Endodermal cell (in vitro differentiated cells): Measurements from ENCODE around the gene SUSD3. TPM values are rescaled to one million over a fixed set of nuclear protein-coding genes. Genes with fewer than 3 reads are reported as not detected.
A peak's percentile ranks its signal among the peaks of the same experiment; 100 is the strongest.

Source experiments
- DNase-seq: peaks from one replicate; pipeline ENCODE4 v3.0.0-alpha.2; 2017
- H3K27ac ChIP-seq: 2 replicates; pipeline ENCODE4 v1.5.1; 2013; ENCODE audit warnings: mild to moderate bottlenecking, low read depth, low read length, moderate library complexity
- H3K27me3 ChIP-seq: 2 replicates; pipeline ENCODE4 v1.6.1; 2013; ENCODE audit warnings: mild to moderate bottlenecking, low read length, moderate library complexity; ENCODE audit not compliant: insufficient read depth, control insufficient read depth, poor library complexity, severe bottlenecking
- H3K36me3 ChIP-seq: 2 replicates; pipeline ENCODE4 v1.7.0; 2013; ENCODE audit warnings: mild to moderate bottlenecking, low read length, moderate library complexity; ENCODE audit not compliant: control insufficient read depth, insufficient read depth
- H3K4me1 ChIP-seq: one replicate; pipeline ENCODE4 v1.7.0; 2013; ENCODE audit warnings: low read length; ENCODE audit not compliant: control insufficient read depth, insufficient read depth
- H3K4me3 ChIP-seq: 2 replicates; pipeline ENCODE4 v1.5.1; 2013; ENCODE audit warnings: mild to moderate bottlenecking, low read length, moderate library complexity
- H3K9ac ChIP-seq: 2 replicates; pipeline ENCODE4 v1.6.1; 2013; ENCODE audit warnings: mild to moderate bottlenecking, low read length, moderate library complexity; ENCODE audit not compliant: poor library complexity, severe bottlenecking; ENCODE audit errors: extremely low read depth
- H3K9me3 ChIP-seq: 2 replicates; pipeline ENCODE4 v1.6.1; 2013; ENCODE audit warnings: mild to moderate bottlenecking, low read length, moderate library complexity; ENCODE audit not compliant: control insufficient read depth
- H3K27ac Mint-ChIP-seq: 2 replicates; pipeline ENCODE4 v1.8.0; 2020; ENCODE audit warnings: mixed read lengths
- H3K27me3 Mint-ChIP-seq: 2 replicates; pipeline ENCODE4 v1.8.0; 2021; ENCODE audit warnings: mild to moderate bottlenecking, mixed read lengths; ENCODE audit not compliant: insufficient read depth
- H3K36me3 Mint-ChIP-seq: 2 replicates; pipeline ENCODE4 v1.8.0; 2020; ENCODE audit warnings: low read depth, mixed read lengths
- H3K4me1 Mint-ChIP-seq: 2 replicates; pipeline ENCODE4 v1.8.0; 2020; ENCODE audit warnings: mixed read lengths
- H3K4me3 Mint-ChIP-seq: 2 replicates; pipeline ENCODE4 v1.8.0; 2020; ENCODE audit warnings: mild to moderate bottlenecking, moderate library complexity, mixed read lengths
- H3K9me3 Mint-ChIP-seq: 2 replicates; pipeline ENCODE4 v1.8.0; 2020; ENCODE audit warnings: mild to moderate bottlenecking, mixed read lengths
- WGBS, 2 experiments: methylation state at CpG; one replicate each; pipeline versions ENCODE4 v1.1.5 to v1.1.7; 2013; ENCODE audit warnings: missing lambda C conversion rate in 2 of 2, mixed read lengths in 1 of 2; ENCODE audit not compliant: insufficient coverage in 1 of 2, insufficient read length in 1 of 2; 5-methylcytosine and 5-hydroxymethylcytosine counted together
- total RNA-seq, 2 donors: library from RNA; stranded (reverse); fragmentation: NEBNext Ultra II Directional in 1 of 2; extraction: Animal tissue kit (Norgen Biotek cat#: 25700) in 1 of 2; gene quantifications; 2 replicates in 1 of 2; 3 replicates in 1 of 2; pipeline ENCODE4 v1.2.1, GENCODE V29; 2021
- TF ChIP-seq, protein P1 (sequence below): fragments of 200-600 bp; sonication (generic); conservative IDR thresholded peaks from 2 replicates; pipeline ENCODE4 v1.5.0; 2021; ENCODE audit warnings: antibody characterized with exemption, mild to moderate bottlenecking

Gene SUSD3
- total RNA-seq, 2 donors from 2014 or later = 5.1 to 5.9 TPM

DNA sequence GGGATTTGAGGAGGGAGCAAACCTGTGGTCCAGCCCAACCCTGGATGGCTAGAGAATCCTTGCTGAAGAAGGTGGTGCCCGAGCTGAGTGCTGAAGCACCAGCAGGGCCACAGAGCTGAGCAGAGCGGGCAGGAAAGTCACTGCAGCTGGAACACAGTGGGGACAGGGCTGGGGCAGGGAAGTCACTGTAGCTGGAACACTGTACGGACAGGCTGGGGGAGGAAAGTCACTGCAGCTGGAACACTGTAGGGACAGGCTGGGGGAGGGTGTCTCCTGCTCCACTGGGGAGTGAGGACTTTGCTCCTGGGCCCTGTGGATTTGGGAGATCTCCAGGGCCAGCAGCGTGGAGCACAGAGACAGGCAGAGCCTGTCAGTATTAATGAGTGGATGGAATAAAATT lies 9.0 kb upstream of the SUSD3 start:
- Histone ChIP-seq H3K36me3 (no peaks in the 10 kb centered on the region), H3K27ac (no peak overlapping the region), H3K9ac (no peak overlapping the region), H3K9me3 (no peaks in the 10 kb centered on the region), H3K27me3 (no peaks in the 10 kb centered on the region), H3K4me3 (no peak overlapping the region), H3K4me1 (peaks cover 5% of the 10 kb centered on the region)
- peaks cover 2% of the 10 kb centered on the region for H3K9me3 Mint-ChIP-seq
- H3K27me3 Mint-ChIP-seq = no peaks in the 10 kb centered on the region
- WGBS, 2 experiments = 89 to 93% methylated on average over 4 of the region's 4 CpGs
- H3K36me3 Mint-ChIP-seq = no peaks in the 10 kb centered on the region
- H3K27ac Mint-ChIP-seq = peak overlapping the region; percentile 31
- H3K4me3 Mint-ChIP-seq = no peak overlapping the region
- H3K4me1 Mint-ChIP-seq = peaks cover 10% of the 10 kb centered on the region
- TF ChIP-seq, protein P1, sequence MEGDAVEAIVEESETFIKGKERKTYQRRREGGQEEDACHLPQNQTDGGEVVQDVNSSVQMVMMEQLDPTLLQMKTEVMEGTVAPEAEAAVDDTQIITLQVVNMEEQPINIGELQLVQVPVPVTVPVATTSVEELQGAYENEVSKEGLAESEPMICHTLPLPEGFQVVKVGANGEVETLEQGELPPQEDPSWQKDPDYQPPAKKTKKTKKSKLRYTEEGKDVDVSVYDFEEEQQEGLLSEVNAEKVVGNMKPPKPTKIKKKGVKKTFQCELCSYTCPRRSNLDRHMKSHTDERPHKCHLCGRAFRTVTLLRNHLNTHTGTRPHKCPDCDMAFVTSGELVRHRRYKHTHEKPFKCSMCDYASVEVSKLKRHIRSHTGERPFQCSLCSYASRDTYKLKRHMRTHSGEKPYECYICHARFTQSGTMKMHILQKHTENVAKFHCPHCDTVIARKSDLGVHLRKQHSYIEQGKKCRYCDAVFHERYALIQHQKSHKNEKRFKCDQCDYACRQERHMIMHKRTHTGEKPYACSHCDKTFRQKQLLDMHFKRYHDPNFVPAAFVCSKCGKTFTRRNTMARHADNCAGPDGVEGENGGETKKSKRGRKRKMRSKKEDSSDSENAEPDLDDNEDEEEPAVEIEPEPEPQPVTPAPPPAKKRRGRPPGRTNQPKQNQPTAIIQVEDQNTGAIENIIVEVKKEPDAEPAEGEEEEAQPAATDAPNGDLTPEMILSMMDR = no peak
- no peak for DNase-seq

DNA sequence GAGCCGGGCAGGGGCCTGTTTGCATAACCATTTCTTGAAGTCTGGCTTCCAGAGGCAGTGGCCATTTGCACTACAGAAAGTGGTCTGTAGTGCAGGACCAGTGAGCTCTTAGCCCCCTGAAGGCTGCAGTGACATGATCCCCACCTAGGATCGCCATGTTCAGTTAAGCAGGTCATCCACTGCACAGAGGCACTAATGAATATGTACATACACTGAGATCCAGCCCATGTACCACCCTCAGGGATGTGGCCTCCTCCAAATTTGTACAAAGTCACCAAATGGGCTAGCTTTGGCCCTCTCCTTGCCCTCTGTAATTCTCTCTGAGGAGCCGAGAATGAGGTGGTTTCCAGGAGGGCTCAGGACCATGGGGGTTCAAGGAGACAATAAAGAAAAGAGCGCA lies 8.3 kb upstream of the SUSD3 start:
- peaks cover 2% of the 10 kb centered on the region for H3K9me3 Mint-ChIP-seq
- no peaks in the 10 kb centered on the region for H3K36me3 Mint-ChIP-seq
- Histone ChIP-seq H3K4me3 (no peak overlapping the region), H3K27ac (no peak overlapping the region), H3K27me3 (no peaks in the 10 kb centered on the region), H3K9me3 (no peaks in the 10 kb centered on the region), H3K9ac (no peak overlapping the region), H3K4me1 (peaks cover 5% of the 10 kb centered on the region), H3K36me3 (no peaks in the 10 kb centered on the region)
- DNase-seq = no peak
- peaks cover 10% of the 10 kb centered on the region for H3K4me1 Mint-ChIP-seq
- H3K27me3 Mint-ChIP-seq = no peaks in the 10 kb centered on the region
- no peak overlapping the region for H3K4me3 Mint-ChIP-seq
- H3K27ac Mint-ChIP-seq = no peak overlapping the region
- TF ChIP-seq, protein P1 = no peak
- 87 to 93% methylated on average over 4 of the region's 4 CpGs for whole genome bisulfite sequencing, 2 experiments

DNA sequence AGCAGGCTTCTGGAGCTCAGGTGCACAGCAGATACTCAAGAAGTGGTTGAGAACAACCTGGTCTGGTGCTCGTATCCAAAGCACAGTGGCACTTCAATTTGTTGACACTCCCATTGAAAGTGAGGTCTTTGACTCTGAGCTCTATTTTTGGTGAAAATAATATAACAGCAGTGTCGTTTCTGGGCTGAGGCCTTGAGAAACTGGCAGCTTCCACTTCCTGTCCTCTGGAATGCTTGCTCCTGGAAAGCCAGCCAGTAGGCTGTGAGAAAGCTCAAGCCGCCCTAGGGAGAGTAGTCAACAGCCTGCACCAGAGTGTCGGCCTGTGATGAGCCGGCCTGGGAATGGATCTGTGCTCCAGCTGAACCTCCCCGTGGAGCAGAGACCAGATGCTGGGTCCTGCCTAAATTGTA lies 6.8 kb upstream of the SUSD3 start:
- Histone ChIP-seq H3K36me3 (no peaks in the 10 kb centered on the region), H3K4me1 (peaks cover 5% of the 10 kb centered on the region), H3K9ac (no peak overlapping the region), H3K4me3 (no peak overlapping the region), H3K27ac (no peak overlapping the region), H3K27me3 (no peaks in the 10 kb centered on the region), H3K9me3 (no peaks in the 10 kb centered on the region)
- Mint-ChIP-seq H3K27ac (no peak overlapping the region), H3K27me3 (no peaks in the 10 kb centered on the region), H3K9me3 (peaks cover 2% of the 10 kb centered on the region), H3K4me1 (peaks cover 10% of the 10 kb centered on the region), H3K4me3 (no peak overlapping the region), H3K36me3 (no peaks in the 10 kb centered on the region)
- TF ChIP-seq, protein P1 = no peak
- 88 to 90% methylated on average over 2 to 6 of the region's 6 CpGs for WGBS, 2 experiments
- DNase-seq = no peak
